Loucy (cell line): ENCODE results near the gene ARX.

ENCODE experiments used
- EZH2phosphoT487 ChIP-seq: fragments of 200-600 bp; IDR thresholded peaks from 2 replicates; pipeline ENCODE4 v1.6.1; 2018; ENCODE audit warnings: antibody characterized with exemption, mild to moderate bottlenecking, moderate library complexity, borderline replicate concordance
- TF ChIP-seq, protein P1 (sequence below): fragments of 200-600 bp; sonication (generic); conservative IDR thresholded peaks from 2 replicates; pipeline ENCODE4 v1.5.1; 2014; ENCODE audit warnings: mild to moderate bottlenecking, antibody characterized with exemption, low read length

DNA sequence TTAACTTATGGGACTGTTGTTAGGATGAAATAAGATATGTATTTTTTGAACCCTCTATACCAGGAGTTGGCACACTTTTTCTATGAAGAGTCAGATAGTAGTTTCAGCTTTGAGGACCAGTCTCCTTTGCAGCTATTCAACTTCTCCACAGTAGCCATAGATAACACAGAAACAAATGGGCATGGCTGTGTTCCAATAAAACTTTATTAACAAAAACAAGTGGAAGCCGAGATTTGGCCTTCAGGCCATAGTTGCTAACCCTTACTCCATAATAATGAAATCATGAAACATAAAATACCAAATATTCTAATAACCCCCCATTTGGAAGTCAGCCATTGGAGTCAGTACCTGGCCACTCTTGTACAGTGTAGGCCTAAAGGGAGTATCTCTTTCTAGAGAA, 30.6 kb downstream of the ARX start:
- TF ChIP-seq, protein P1, sequence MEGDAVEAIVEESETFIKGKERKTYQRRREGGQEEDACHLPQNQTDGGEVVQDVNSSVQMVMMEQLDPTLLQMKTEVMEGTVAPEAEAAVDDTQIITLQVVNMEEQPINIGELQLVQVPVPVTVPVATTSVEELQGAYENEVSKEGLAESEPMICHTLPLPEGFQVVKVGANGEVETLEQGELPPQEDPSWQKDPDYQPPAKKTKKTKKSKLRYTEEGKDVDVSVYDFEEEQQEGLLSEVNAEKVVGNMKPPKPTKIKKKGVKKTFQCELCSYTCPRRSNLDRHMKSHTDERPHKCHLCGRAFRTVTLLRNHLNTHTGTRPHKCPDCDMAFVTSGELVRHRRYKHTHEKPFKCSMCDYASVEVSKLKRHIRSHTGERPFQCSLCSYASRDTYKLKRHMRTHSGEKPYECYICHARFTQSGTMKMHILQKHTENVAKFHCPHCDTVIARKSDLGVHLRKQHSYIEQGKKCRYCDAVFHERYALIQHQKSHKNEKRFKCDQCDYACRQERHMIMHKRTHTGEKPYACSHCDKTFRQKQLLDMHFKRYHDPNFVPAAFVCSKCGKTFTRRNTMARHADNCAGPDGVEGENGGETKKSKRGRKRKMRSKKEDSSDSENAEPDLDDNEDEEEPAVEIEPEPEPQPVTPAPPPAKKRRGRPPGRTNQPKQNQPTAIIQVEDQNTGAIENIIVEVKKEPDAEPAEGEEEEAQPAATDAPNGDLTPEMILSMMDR: no peak
- TF ChIP-seq EZH2phosphoT487: no peak
